NCI-H1436 treated with DMSO at 0.1 percent for 48 hours (cell line): ENCODE results near the gene ACP3.
"Not testable (repeated sequence)": the region's sequence is repeated elsewhere in the genome, so short reads cannot be mapped to it uniquely, and the experiment has no call there.

Source experiments
- DNase-seq: peaks from one replicate; lab custom pipeline; 2025; lab: John Stamatoyannopoulos, UW

The ACP3 gene

GRCh38 chr3:132362329-132362728 is 45.1 kb downstream of the ACP3 start:
- no peak for DNase-seq

- no peak for DNase-seq
Observed at GRCh38 chr3:132368515-132368914, 51.3 kb downstream of the ACP3 start.

- no peak for DNase-seq
Observed at GRCh38 chr3:132368962-132369361, 51.8 kb downstream of the ACP3 start.

GRCh38 chr3:132376945-132377354 is 59.7 kb downstream of the ACP3 start:
- DNase-seq = not testable (repeated sequence)

- no peak for DNase-seq
Observed at GRCh38 chr3:132378048-132378762, 61.0 kb downstream of the ACP3 start.

- DNase-seq = no peak
Observed at GRCh38 chr3:132378846-132379245, 61.6 kb downstream of the ACP3 start.

- no peak for DNase-seq
Observed at GRCh38 chr3:132380920-132381319, 63.7 kb downstream of the ACP3 start.

GRCh38 chr3:132381348-132381944 is 64.2 kb downstream of the ACP3 start:
- DNase-seq = no peak

- DNase-seq = no peak
Observed at GRCh38 chr3:132382267-132382666, 65.1 kb downstream of the ACP3 start.

GRCh38 chr3:132382688-132383194 is 65.5 kb downstream of the ACP3 start:
- DNase-seq = no peak

GRCh38 chr3:132386259-132386658 is 69.1 kb downstream of the ACP3 start:
- DNase-seq = no peak

- DNase-seq = not testable (repeated sequence)
Observed at GRCh38 chr3:132392675-132393074, 75.5 kb downstream of the ACP3 start.

GRCh38 chr3:132394320-132394719 is 77.1 kb downstream of the ACP3 start:
- DNase-seq = no peak

GRCh38 chr3:132395126-132395525 is 77.9 kb downstream of the ACP3 start:
- no peak for DNase-seq

GRCh38 chr3:132396255-132396654 is 79.0 kb downstream of the ACP3 start:
- DNase-seq = no peak

- DNase-seq = not testable (repeated sequence)
Observed at GRCh38 chr3:132396776-132397175, 79.6 kb downstream of the ACP3 start.

- no peak for DNase-seq
Observed at GRCh38 chr3:132399054-132399929, 82.1 kb downstream of the ACP3 start.

GRCh38 chr3:132401255-132401654 is 84.0 kb downstream of the ACP3 start:
- no peak for DNase-seq

- no peak for DNase-seq
Observed at GRCh38 chr3:132404276-132404675, 87.1 kb downstream of the ACP3 start.

GRCh38 chr3:132405188-132405587 is 88.0 kb downstream of the ACP3 start:
- DNase-seq = no peak

- no peak for DNase-seq
Observed at GRCh38 chr3:132405609-132406299, 88.5 kb downstream of the ACP3 start.

- no peak for DNase-seq
Observed at GRCh38 chr3:132406587-132406986, 89.4 kb downstream of the ACP3 start.
